ENCODE data around the gene OR2A25.

The OR2A25 gene

GRCh38 chr7:144069511-144069910, at the start of gene OR2A25:
Gene OR2A25, plus strand, starts transcription at chr7:144069811. Its CDS starts 4,409 bp downstream, at chr7:144074220.
- Mint-ChIP-seq H3K4me1 (ENCODE audit: low read depth) (no peaks in the 10 kb centered on the region), H3K27ac (no peak within 1 kb of the TSS), H3K36me3 (ENCODE audit: low read depth) (no peaks in the 10 kb centered on the region), H3K27me3 (ENCODE audit: low read depth) (peaks cover 3% of the 10 kb centered on the region), H3K9me3 (no peaks in the 10 kb centered on the region), H3K4me3 (no peak within 1 kb of the TSS)
- DNase-seq (ENCODE audit: low spot score) = no peak

- DNase-seq (ENCODE audit: low spot score) = no peak
- H3K27me3 Mint-ChIP-seq (ENCODE audit: low read depth) = no peaks in the 10 kb centered on the region
- no peaks in the 10 kb centered on the region for H3K4me1 Mint-ChIP-seq (ENCODE audit: low read depth)
- H3K36me3 Mint-ChIP-seq (ENCODE audit: low read depth) = no peaks in the 10 kb centered on the region
- H3K4me3 Mint-ChIP-seq = no peak overlapping the region
- H3K9me3 Mint-ChIP-seq = no peaks in the 10 kb centered on the region
- no peak overlapping the region for H3K27ac Mint-ChIP-seq
These were observed 49.3 kb upstream of the OR2A25 start for GRCh38 chr7:144020340-144020739.

GRCh38 chr7:144022169-144022568, 47.4 kb upstream of the OR2A25 start:
- Mint-ChIP-seq H3K36me3 (ENCODE audit: low read depth) (no peaks in the 10 kb centered on the region), H3K9me3 (no peaks in the 10 kb centered on the region), H3K4me1 (ENCODE audit: low read depth) (no peaks in the 10 kb centered on the region), H3K4me3 (no peak overlapping the region), H3K27ac (no peak overlapping the region), H3K27me3 (ENCODE audit: low read depth) (no peaks in the 10 kb centered on the region)
- DNase-seq (ENCODE audit: low spot score) = no peak

- Mint-ChIP-seq H3K9me3 (no peaks in the 10 kb centered on the region), H3K27ac (no peak overlapping the region), H3K36me3 (ENCODE audit: low read depth) (no peaks in the 10 kb centered on the region), H3K4me3 (no peak overlapping the region), H3K27me3 (ENCODE audit: low read depth) (no peaks in the 10 kb centered on the region), H3K4me1 (ENCODE audit: low read depth) (no peaks in the 10 kb centered on the region)
- DNase-seq (ENCODE audit: low spot score) = no peak
These were observed 46.3 kb upstream of the OR2A25 start for GRCh38 chr7:144023171-144023827.

GRCh38 chr7:144024213-144024612, 45.4 kb upstream of the OR2A25 start:
- H3K27me3 Mint-ChIP-seq (ENCODE audit: low read depth) = no peaks in the 10 kb centered on the region
- no peak overlapping the region for H3K4me3 Mint-ChIP-seq
- DNase-seq (ENCODE audit: low spot score) = no peak
- no peak overlapping the region for H3K27ac Mint-ChIP-seq
- H3K36me3 Mint-ChIP-seq (ENCODE audit: low read depth) = no peaks in the 10 kb centered on the region
- H3K4me1 Mint-ChIP-seq (ENCODE audit: low read depth) = no peaks in the 10 kb centered on the region
- H3K9me3 Mint-ChIP-seq = no peaks in the 10 kb centered on the region

GRCh38 chr7:144026203-144026883, 43.3 kb upstream of the OR2A25 start:
- DNase-seq (ENCODE audit: low spot score) = no peak
- no peaks in the 10 kb centered on the region for H3K36me3 Mint-ChIP-seq (ENCODE audit: low read depth)
- H3K4me1 Mint-ChIP-seq (ENCODE audit: low read depth) = no peaks in the 10 kb centered on the region
- H3K4me3 Mint-ChIP-seq = no peak overlapping the region
- H3K27ac Mint-ChIP-seq = no peak overlapping the region
- no peaks in the 10 kb centered on the region for H3K9me3 Mint-ChIP-seq
- peaks cover 2% of the 10 kb centered on the region for H3K27me3 Mint-ChIP-seq (ENCODE audit: low read depth)

GRCh38 chr7:144027070-144027469, 42.5 kb upstream of the OR2A25 start:
- no peaks in the 10 kb centered on the region for H3K9me3 Mint-ChIP-seq
- H3K4me3 Mint-ChIP-seq = no peak overlapping the region
- H3K27ac Mint-ChIP-seq = no peak overlapping the region
- H3K27me3 Mint-ChIP-seq (ENCODE audit: low read depth) = peaks cover 2% of the 10 kb centered on the region
- no peaks in the 10 kb centered on the region for H3K36me3 Mint-ChIP-seq (ENCODE audit: low read depth)
- H3K4me1 Mint-ChIP-seq (ENCODE audit: low read depth) = no peaks in the 10 kb centered on the region
- DNase-seq (ENCODE audit: low spot score) = no peak

GRCh38 chr7:144027974-144028373, 41.6 kb upstream of the OR2A25 start:
- Mint-ChIP-seq H3K27ac (no peak overlapping the region), H3K4me3 (no peak overlapping the region), H3K9me3 (no peaks in the 10 kb centered on the region), H3K36me3 (ENCODE audit: low read depth) (no peaks in the 10 kb centered on the region), H3K4me1 (ENCODE audit: low read depth) (no peaks in the 10 kb centered on the region), H3K27me3 (ENCODE audit: low read depth) (peaks cover 6% of the 10 kb centered on the region)
- DNase-seq (ENCODE audit: low spot score) = no peak

GRCh38 chr7:144028547-144028946, 41.1 kb upstream of the OR2A25 start:
- H3K9me3 Mint-ChIP-seq = no peaks in the 10 kb centered on the region
- no peak overlapping the region for H3K27ac Mint-ChIP-seq
- no peaks in the 10 kb centered on the region for H3K4me1 Mint-ChIP-seq (ENCODE audit: low read depth)
- H3K4me3 Mint-ChIP-seq = no peak overlapping the region
- no peak for DNase-seq (ENCODE audit: low spot score)
- H3K36me3 Mint-ChIP-seq (ENCODE audit: low read depth) = no peaks in the 10 kb centered on the region
- H3K27me3 Mint-ChIP-seq (ENCODE audit: low read depth) = peaks cover 7% of the 10 kb centered on the region

- Mint-ChIP-seq H3K4me1 (ENCODE audit: low read depth) (no peaks in the 10 kb centered on the region), H3K4me3 (no peak overlapping the region), H3K9me3 (no peaks in the 10 kb centered on the region), H3K27me3 (ENCODE audit: low read depth) (peaks cover 11% of the 10 kb centered on the region), H3K36me3 (ENCODE audit: low read depth) (no peaks in the 10 kb centered on the region), H3K27ac (no peak overlapping the region)
- no peak for DNase-seq (ENCODE audit: low spot score)
These were observed 37.1 kb upstream of the OR2A25 start for GRCh38 chr7:144032516-144032915.

GRCh38 chr7:144032985-144033709, 36.5 kb upstream of the OR2A25 start:
- no peak overlapping the region for H3K27ac Mint-ChIP-seq
- peaks cover 11% of the 10 kb centered on the region for H3K27me3 Mint-ChIP-seq (ENCODE audit: low read depth)
- no peak for DNase-seq (ENCODE audit: low spot score)
- no peaks in the 10 kb centered on the region for H3K36me3 Mint-ChIP-seq (ENCODE audit: low read depth)
- no peaks in the 10 kb centered on the region for H3K9me3 Mint-ChIP-seq
- H3K4me3 Mint-ChIP-seq = no peak overlapping the region
- no peaks in the 10 kb centered on the region for H3K4me1 Mint-ChIP-seq (ENCODE audit: low read depth)

- no peak overlapping the region for H3K4me3 Mint-ChIP-seq
- H3K36me3 Mint-ChIP-seq (ENCODE audit: low read depth) = no peaks in the 10 kb centered on the region
- H3K27ac Mint-ChIP-seq = no peak overlapping the region
- peaks cover 11% of the 10 kb centered on the region for H3K27me3 Mint-ChIP-seq (ENCODE audit: low read depth)
- no peaks in the 10 kb centered on the region for H3K4me1 Mint-ChIP-seq (ENCODE audit: low read depth)
- no peaks in the 10 kb centered on the region for H3K9me3 Mint-ChIP-seq
- DNase-seq (ENCODE audit: low spot score) = no peak
These were observed 34.2 kb upstream of the OR2A25 start for GRCh38 chr7:144035385-144035784.

- Mint-ChIP-seq H3K27me3 (ENCODE audit: low read depth) (peaks cover 9% of the 10 kb centered on the region), H3K4me3 (no peak overlapping the region), H3K4me1 (ENCODE audit: low read depth) (no peaks in the 10 kb centered on the region), H3K9me3 (no peaks in the 10 kb centered on the region), H3K27ac (no peak overlapping the region), H3K36me3 (ENCODE audit: low read depth) (no peaks in the 10 kb centered on the region)
- no peak for DNase-seq (ENCODE audit: low spot score)
These were observed 33.2 kb upstream of the OR2A25 start for GRCh38 chr7:144036302-144036885.

GRCh38 chr7:144037414-144038035, 32.1 kb upstream of the OR2A25 start:
- no peaks in the 10 kb centered on the region for H3K9me3 Mint-ChIP-seq
- H3K27me3 Mint-ChIP-seq (ENCODE audit: low read depth) = peaks cover 9% of the 10 kb centered on the region
- H3K4me1 Mint-ChIP-seq (ENCODE audit: low read depth) = no peaks in the 10 kb centered on the region
- no peaks in the 10 kb centered on the region for H3K36me3 Mint-ChIP-seq (ENCODE audit: low read depth)
- H3K4me3 Mint-ChIP-seq = no peak overlapping the region
- no peak for DNase-seq (ENCODE audit: low spot score)
- no peak overlapping the region for H3K27ac Mint-ChIP-seq

Data from T-helper 2 cell treated with Interferon-gamma antibody and Interleukin-4, amounts not matched to agents 5 μg/mL and 100 μg/mL, for 36 hours (primary cell).